Osteoblast (primary cell): Measurements from ENCODE around the gene PSPC1. TPM values are rescaled to one million over a fixed set of nuclear protein-coding genes. Genes with fewer than 3 reads are reported as not detected.
"Not testable (repeated sequence)": the region's sequence is repeated elsewhere in the genome, so short reads cannot be mapped to it uniquely, and the experiment has no call there.

Experiments
- DNase-seq: peaks from one replicate; pipeline ENCODE4 v3.0.0; 2011; ENCODE audit warnings: low spot score, mixed read lengths; ENCODE audit not compliant: insufficient read length; ENCODE audit errors: missing footprints
- H2AFZ ChIP-seq: 2 replicates; pipeline ENCODE4 v1.6.0; 2011; ENCODE audit warnings: mild to moderate bottlenecking, low read length
- H3K27ac ChIP-seq: 2 replicates; pipeline ENCODE4 v1.5.1; 2011; ENCODE audit warnings: mild to moderate bottlenecking, low read depth, low read length, moderate library complexity
- H3K27me3 ChIP-seq: 2 replicates; pipeline ENCODE4 v1.6.0; 2012; ENCODE audit warnings: mild to moderate bottlenecking, control low read depth, inconsistent platforms, low read length, moderate library complexity; ENCODE audit not compliant: insufficient read depth
- H3K36me3 ChIP-seq: 2 replicates; pipeline ENCODE4 v1.5.1; 2011; ENCODE audit warnings: mild to moderate bottlenecking, low read length, control low read depth, moderate library complexity; ENCODE audit not compliant: insufficient read depth
- H3K4me1 ChIP-seq: 2 replicates; pipeline ENCODE4 v1.5.1; 2011; ENCODE audit warnings: mild to moderate bottlenecking, low read length, control low read depth, moderate library complexity; ENCODE audit not compliant: insufficient read depth
- H3K4me2 ChIP-seq: 2 replicates; pipeline ENCODE4 v1.6.0; 2011; ENCODE audit warnings: mild to moderate bottlenecking, low read length; ENCODE audit not compliant: insufficient read depth
- H3K4me3 ChIP-seq: fragments of 200-600 bp; sonication (generic); 3 replicates; pipeline ENCODE4 v1.5.1; 2012; ENCODE audit warnings: mild to moderate bottlenecking, low read length, inconsistent platforms; ENCODE audit not compliant: insufficient read depth
- H3K79me2 ChIP-seq: 2 replicates; pipeline ENCODE4 v1.6.0; 2012; ENCODE audit warnings: mild to moderate bottlenecking, low read length, control low read depth, inconsistent platforms; ENCODE audit not compliant: insufficient read depth
- H3K9me3 ChIP-seq: 2 replicates; pipeline ENCODE4 v1.5.1; 2011; ENCODE audit warnings: low read depth, low read length, control low read depth
- H4K20me1 ChIP-seq: 2 replicates; pipeline ENCODE4 v1.6.0; 2012; ENCODE audit warnings: mild to moderate bottlenecking, low read length, control low read depth; ENCODE audit not compliant: insufficient read depth
- total RNA-seq: library from RNA; depleted of rRNA; stranded (reverse); fragments of >200 nt; gene quantifications from 2 replicates; pipeline ENCODE4 v1.2.3, GENCODE V29; 2012
- TF ChIP-seq, protein P1 (sequence below): IDR thresholded peaks from 2 replicates; pipeline ENCODE4 v1.5.1; 2011; ENCODE audit warnings: mild to moderate bottlenecking, low read depth, low read length, moderate library complexity; ENCODE audit errors: extremely low read depth

Gene PSPC1
- total RNA-seq, 1 donor, result 59.0 TPM

GRCh38 chr13:19782049-19782726 lies 557 bp downstream of the PSPC1 start:
- peak; percentile 90 for DNase-seq
- H2AFZ ChIP-seq, result peak overlapping the region; percentile 94
- peak overlapping the region; percentile 92 for H3K4me2 ChIP-seq
- H3K27me3 ChIP-seq, result no peaks in the 10 kb centered on the region
- no peaks in the 10 kb centered on the region for H3K36me3 ChIP-seq
- H3K4me3 ChIP-seq, result peak overlapping the region; percentile 99
- peaks cover 11% of the 10 kb centered on the region for H4K20me1 ChIP-seq
- H3K9me3 ChIP-seq, result no peaks in the 10 kb centered on the region
- TF ChIP-seq, protein P1, sequence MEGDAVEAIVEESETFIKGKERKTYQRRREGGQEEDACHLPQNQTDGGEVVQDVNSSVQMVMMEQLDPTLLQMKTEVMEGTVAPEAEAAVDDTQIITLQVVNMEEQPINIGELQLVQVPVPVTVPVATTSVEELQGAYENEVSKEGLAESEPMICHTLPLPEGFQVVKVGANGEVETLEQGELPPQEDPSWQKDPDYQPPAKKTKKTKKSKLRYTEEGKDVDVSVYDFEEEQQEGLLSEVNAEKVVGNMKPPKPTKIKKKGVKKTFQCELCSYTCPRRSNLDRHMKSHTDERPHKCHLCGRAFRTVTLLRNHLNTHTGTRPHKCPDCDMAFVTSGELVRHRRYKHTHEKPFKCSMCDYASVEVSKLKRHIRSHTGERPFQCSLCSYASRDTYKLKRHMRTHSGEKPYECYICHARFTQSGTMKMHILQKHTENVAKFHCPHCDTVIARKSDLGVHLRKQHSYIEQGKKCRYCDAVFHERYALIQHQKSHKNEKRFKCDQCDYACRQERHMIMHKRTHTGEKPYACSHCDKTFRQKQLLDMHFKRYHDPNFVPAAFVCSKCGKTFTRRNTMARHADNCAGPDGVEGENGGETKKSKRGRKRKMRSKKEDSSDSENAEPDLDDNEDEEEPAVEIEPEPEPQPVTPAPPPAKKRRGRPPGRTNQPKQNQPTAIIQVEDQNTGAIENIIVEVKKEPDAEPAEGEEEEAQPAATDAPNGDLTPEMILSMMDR, result no peak
- H3K4me1 ChIP-seq, result no peaks in the 10 kb centered on the region
- peak overlapping the region; percentile 93 for H3K27ac ChIP-seq
- peaks cover 30% of the 10 kb centered on the region for H3K79me2 ChIP-seq

GRCh38 chr13:19781526-19781925 lies 1.2 kb downstream of the PSPC1 start:
- Histone ChIP-seq H3K4me1 (no peaks in the 10 kb centered on the region), H3K4me3 (peak overlapping the region; percentile 99), H3K9me3 (no peaks in the 10 kb centered on the region), H3K27ac (peak overlapping the region; percentile 93), H2AFZ (no peak overlapping the region), H3K36me3 (no peaks in the 10 kb centered on the region), H3K4me2 (peak overlapping the region; percentile 92), H3K79me2 (peaks cover 36% of the 10 kb centered on the region), H3K27me3 (no peaks in the 10 kb centered on the region), H4K20me1 (peaks cover 11% of the 10 kb centered on the region)
- TF ChIP-seq, protein P1, result no peak
- DNase-seq, result peak; percentile 68

DNA sequence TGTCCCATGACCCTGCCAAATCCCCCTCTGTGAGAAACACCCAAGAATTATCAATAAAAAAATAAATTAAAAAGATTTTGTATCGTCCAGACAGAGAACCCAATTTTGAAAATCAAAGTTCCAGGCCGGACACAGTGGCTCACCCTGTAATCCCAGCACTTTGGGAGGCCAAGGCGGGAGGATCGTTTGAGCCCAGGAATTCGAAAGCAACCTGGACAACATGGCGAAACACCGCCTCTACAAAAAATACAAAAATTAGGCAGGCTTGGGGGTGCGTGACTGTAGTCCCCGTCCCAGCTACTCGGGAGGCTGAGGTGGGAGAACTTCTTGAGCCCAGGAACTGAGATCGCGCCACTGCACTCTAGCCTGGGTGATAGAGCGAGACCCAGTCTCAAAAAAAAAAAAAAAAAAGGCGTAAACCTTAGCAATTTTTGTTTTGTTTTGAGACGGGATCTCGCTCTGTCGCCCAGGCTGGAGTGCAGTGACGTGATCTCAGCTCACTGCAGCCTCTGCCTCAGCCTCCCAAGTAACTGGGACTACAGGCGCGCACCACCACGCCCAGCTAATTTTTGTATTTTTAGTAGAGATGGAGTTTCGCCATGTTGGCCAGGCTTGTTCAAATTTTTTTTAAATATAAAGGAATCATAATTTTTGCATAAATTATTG lies 1.9 kb downstream of the PSPC1 start:
- peaks cover 17% of the 10 kb centered on the region for H4K20me1 ChIP-seq
- H3K79me2 ChIP-seq, result peaks cover 43% of the 10 kb centered on the region
- peak overlapping the region; percentile 99 for H3K4me3 ChIP-seq
- peak overlapping the region; percentile 92 for H3K4me2 ChIP-seq
- H3K36me3 ChIP-seq, H3K4me1 ChIP-seq, DNase-seq, H3K27ac ChIP-seq, H3K9me3 ChIP-seq, H3K27me3 ChIP-seq, H2AFZ ChIP-seq: not testable (repeated sequence)

- H4K20me1 ChIP-seq, result peaks cover 14% of the 10 kb centered on the region
- H3K27me3 ChIP-seq, result no peaks in the 10 kb centered on the region
- no peak overlapping the region for H3K4me2 ChIP-seq
- H3K27ac ChIP-seq, result no peak overlapping the region
- H3K9me3 ChIP-seq, result no peaks in the 10 kb centered on the region
- peaks cover 97% of the 10 kb centered on the region for H3K79me2 ChIP-seq
- peak; percentile 21 for DNase-seq
- peaks cover 31% of the 10 kb centered on the region for H3K36me3 ChIP-seq
- H3K4me1 ChIP-seq, result no peaks in the 10 kb centered on the region
- H3K4me3 ChIP-seq, result no peak overlapping the region
- H2AFZ ChIP-seq, result no peak overlapping the region
- TF ChIP-seq, protein P1, result no peak
Measured at GRCh38 chr13:19772306-19772705, 10.4 kb downstream of the PSPC1 start.
